A673 (cell line): Measurements from ENCODE around the gene C16orf96.

Experiments used
- EZH2 ChIP-seq: fragments of 200-600 bp; sonication (generic); IDR thresholded peaks from 2 replicates; pipeline ENCODE4 v1.6.1; 2017; ENCODE audit warnings: borderline replicate concordance, low read depth, mild to moderate bottlenecking, mixed read lengths, antibody characterized with exemption, low read length; ENCODE audit not compliant: poor library complexity, severe bottlenecking
- TF ChIP-seq, protein P1 (sequence below): fragments of 300-800, 200-600 bp; sonication (generic); conservative IDR thresholded peaks from 2 replicates; pipeline ENCODE4 v1.5.1; 2017; ENCODE audit warnings: low read depth, mild to moderate bottlenecking, antibody characterized with exemption, low read length, moderate library complexity, mixed read lengths

DNA sequence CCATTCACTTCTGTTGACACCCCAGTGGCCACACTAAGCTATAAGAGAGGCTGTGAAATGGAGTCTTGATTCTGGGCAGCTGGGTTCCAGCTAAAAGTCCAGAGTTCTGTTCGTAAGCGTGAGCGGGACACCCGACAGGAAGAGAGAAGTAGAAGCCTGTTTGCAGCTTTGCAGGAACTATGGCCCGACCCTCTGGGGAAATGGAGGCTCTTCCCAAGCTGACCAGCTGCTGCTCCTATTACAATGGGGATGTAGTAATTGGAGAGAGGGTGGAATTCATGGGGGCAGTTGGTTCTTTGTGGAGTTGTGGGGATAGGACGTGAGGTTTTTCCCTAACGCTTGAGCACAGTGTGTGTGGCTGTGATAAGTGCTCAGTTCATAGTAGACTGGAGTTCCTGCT lies 30.2 kb downstream of the C16orf96 start:
- TF ChIP-seq, protein P1, sequence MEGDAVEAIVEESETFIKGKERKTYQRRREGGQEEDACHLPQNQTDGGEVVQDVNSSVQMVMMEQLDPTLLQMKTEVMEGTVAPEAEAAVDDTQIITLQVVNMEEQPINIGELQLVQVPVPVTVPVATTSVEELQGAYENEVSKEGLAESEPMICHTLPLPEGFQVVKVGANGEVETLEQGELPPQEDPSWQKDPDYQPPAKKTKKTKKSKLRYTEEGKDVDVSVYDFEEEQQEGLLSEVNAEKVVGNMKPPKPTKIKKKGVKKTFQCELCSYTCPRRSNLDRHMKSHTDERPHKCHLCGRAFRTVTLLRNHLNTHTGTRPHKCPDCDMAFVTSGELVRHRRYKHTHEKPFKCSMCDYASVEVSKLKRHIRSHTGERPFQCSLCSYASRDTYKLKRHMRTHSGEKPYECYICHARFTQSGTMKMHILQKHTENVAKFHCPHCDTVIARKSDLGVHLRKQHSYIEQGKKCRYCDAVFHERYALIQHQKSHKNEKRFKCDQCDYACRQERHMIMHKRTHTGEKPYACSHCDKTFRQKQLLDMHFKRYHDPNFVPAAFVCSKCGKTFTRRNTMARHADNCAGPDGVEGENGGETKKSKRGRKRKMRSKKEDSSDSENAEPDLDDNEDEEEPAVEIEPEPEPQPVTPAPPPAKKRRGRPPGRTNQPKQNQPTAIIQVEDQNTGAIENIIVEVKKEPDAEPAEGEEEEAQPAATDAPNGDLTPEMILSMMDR: no peak
- no peak for TF ChIP-seq EZH2
